GM12874 (cell line): ENCODE results near the gene FAM53B.

Experiments used
- TF ChIP-seq, protein P1 (sequence below): IDR thresholded peaks from 2 replicates; pipeline ENCODE4 v1.5.1; 2011; ENCODE audit warnings: low read depth, mild to moderate bottlenecking, control low read depth, low read length, moderate library complexity; ENCODE audit not compliant: insufficient read depth

FAM53B gene

DNA sequence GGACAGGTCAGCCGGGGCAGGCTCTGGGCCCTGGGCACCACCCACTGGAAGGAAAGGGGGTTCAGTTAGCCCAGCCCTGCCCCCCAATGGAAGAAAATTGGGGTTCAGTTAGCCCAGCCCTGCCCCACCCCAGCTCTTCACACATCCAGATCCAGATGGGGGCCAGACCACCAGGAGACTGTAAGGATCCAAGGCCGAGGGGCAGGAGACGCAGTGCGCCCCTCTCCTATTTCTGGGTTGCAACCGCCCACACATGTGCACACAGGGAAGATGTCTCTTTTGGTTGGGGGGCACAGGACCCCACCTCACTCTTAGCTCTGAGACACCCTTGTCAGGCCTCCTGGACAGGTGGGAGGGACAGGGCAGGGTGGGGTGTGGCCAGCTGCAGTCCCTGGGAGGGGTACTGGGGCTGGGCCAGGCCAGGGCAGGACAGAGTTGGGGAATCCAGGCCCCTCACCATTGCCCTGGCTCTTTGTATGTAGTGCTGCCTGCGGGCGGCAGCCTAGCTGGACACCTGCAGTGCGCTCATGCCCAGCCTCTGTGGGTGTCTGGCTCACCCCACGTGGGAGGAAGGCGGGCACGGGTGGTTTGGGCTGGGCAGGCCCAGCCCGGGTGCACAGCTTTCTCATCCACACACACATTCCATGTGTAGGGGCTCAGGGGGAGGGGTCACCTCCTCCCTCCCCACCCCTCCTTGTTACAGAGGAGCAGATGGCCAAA is 141.4 kb downstream of the FAM53B start:
- TF ChIP-seq, protein P1, sequence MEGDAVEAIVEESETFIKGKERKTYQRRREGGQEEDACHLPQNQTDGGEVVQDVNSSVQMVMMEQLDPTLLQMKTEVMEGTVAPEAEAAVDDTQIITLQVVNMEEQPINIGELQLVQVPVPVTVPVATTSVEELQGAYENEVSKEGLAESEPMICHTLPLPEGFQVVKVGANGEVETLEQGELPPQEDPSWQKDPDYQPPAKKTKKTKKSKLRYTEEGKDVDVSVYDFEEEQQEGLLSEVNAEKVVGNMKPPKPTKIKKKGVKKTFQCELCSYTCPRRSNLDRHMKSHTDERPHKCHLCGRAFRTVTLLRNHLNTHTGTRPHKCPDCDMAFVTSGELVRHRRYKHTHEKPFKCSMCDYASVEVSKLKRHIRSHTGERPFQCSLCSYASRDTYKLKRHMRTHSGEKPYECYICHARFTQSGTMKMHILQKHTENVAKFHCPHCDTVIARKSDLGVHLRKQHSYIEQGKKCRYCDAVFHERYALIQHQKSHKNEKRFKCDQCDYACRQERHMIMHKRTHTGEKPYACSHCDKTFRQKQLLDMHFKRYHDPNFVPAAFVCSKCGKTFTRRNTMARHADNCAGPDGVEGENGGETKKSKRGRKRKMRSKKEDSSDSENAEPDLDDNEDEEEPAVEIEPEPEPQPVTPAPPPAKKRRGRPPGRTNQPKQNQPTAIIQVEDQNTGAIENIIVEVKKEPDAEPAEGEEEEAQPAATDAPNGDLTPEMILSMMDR = no peak

GRCh38 chr10:124602121-124602561 is 142.0 kb downstream of the FAM53B start:
- TF ChIP-seq, protein P1 = no peak

- TF ChIP-seq, protein P1 = no peak
These were observed 142.6 kb downstream of the FAM53B start for GRCh38 chr10:124601431-124602120.

- TF ChIP-seq, protein P1 = no peak
These were observed 143.2 kb downstream of the FAM53B start for GRCh38 chr10:124601016-124601415.

GRCh38 chr10:124600051-124600880 is 143.9 kb downstream of the FAM53B start:
- TF ChIP-seq, protein P1 = no peak

DNA sequence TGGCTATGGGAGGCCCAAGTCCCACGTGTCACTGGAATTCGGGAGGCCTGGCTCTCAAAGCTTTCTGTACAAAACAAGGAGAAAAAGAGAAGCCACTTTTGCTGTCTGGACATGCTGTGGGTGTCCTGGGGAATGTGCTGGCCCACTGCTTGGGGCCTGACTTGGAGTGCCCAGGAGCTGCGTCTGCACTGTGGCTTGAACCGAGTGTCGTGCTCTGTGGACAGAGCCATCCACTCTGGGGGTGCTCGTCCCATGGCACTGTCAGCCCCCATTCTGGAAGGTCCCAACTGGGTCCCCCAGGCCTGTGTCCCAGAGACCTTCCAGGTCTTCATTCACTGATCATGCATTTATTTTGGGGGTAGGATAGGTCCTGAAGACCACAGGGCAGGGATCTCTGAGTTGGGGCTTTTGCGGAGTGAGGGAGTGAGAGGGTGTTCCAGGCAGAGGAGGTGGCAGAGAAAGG is 144.6 kb downstream of the FAM53B start:
- TF ChIP-seq, protein P1 = no peak
